ENCODE data around the gene APBA2.
"Not testable (repeated sequence)": the region's sequence is repeated elsewhere in the genome, so short reads cannot be mapped to it uniquely, and the experiment has no call there.

The APBA2 gene

GRCh38 chr15:29040370-29040751, 154.6 kb downstream of the APBA2 start:
- no peak overlapping the region for H3K4me3 ChIP-seq (ENCODE audit: low read depth, low read length)
- TF ChIP-seq CTCF (IDR thresholded peaks at IDR 0.05; ENCODE audit: low read depth, low read length) = no peak
- no peak for TF ChIP-seq MAX (IDR thresholded peaks at IDR 0.05; ENCODE audit: low read depth, low read length)
- no peak for TF ChIP-seq MYC (IDR thresholded peaks at IDR 0.05; ENCODE audit: low read depth, low read length)
- TF ChIP-seq POLR2A (IDR thresholded peaks at IDR 0.05; ENCODE audit: extremely low read depth, insufficient read length) = no peak
- no peak for DNase-seq (ENCODE audit: low read depth)

GRCh38 chr15:29043736-29044502, 158.1 kb downstream of the APBA2 start:
- H3K4me3 ChIP-seq (ENCODE audit: low read depth, low read length) = no peak overlapping the region
- TF ChIP-seq MYC (IDR thresholded peaks at IDR 0.05; ENCODE audit: low read depth, low read length) (no peak), MAX (IDR thresholded peaks at IDR 0.05; ENCODE audit: low read depth, low read length) (no peak), CTCF (IDR thresholded peaks at IDR 0.05; ENCODE audit: low read depth, low read length) (no peak), POLR2A (IDR thresholded peaks at IDR 0.05; ENCODE audit: extremely low read depth, insufficient read length) (no peak)
- DNase-seq (ENCODE audit: low read depth) = no peak

GRCh38 chr15:29044503-29044901, 158.7 kb downstream of the APBA2 start:
- no peak overlapping the region for H3K4me3 ChIP-seq (ENCODE audit: low read depth, low read length)
- TF ChIP-seq POLR2A (IDR thresholded peaks at IDR 0.05; ENCODE audit: extremely low read depth, insufficient read length) = no peak
- no peak for TF ChIP-seq MYC (IDR thresholded peaks at IDR 0.05; ENCODE audit: low read depth, low read length)
- TF ChIP-seq CTCF (IDR thresholded peaks at IDR 0.05; ENCODE audit: low read depth, low read length) = no peak
- no peak for TF ChIP-seq MAX (IDR thresholded peaks at IDR 0.05; ENCODE audit: low read depth, low read length)
- DNase-seq (ENCODE audit: low read depth) = no peak

- H3K4me3 ChIP-seq (ENCODE audit: low read depth, low read length); DNase-seq (ENCODE audit: low read depth): not testable (repeated sequence)
Measured at GRCh38 chr15:29045161-29045560, 159.4 kb downstream of the APBA2 start.

GRCh38 chr15:29045717-29046116, 159.9 kb downstream of the APBA2 start:
- peak; percentile 4 for DNase-seq (ENCODE audit: low read depth)

More at GRCh38 chr15:29045717-29046116, 159.9 kb downstream of the APBA2 start:
- H3K4me3 ChIP-seq (ENCODE audit: low read depth, low read length) = no peak overlapping the region
- TF ChIP-seq POLR2A (IDR thresholded peaks at IDR 0.05; ENCODE audit: extremely low read depth, insufficient read length) = no peak
- no peak for TF ChIP-seq CTCF (IDR thresholded peaks at IDR 0.05; ENCODE audit: low read depth, low read length)
- no peak for TF ChIP-seq MAX (IDR thresholded peaks at IDR 0.05; ENCODE audit: low read depth, low read length)
- no peak for TF ChIP-seq MYC (IDR thresholded peaks at IDR 0.05; ENCODE audit: low read depth, low read length)

Data from NB4 (cell line).